ENCODE data around the gene TLR1. TPM values are rescaled to one million over a fixed set of nuclear protein-coding genes. Genes with fewer than 3 reads are reported as not detected.
"Not testable (repeated sequence)": the region's sequence is repeated elsewhere in the genome, so short reads cannot be mapped to it uniquely, and the experiment has no call there.

The TLR1 gene
- total RNA-seq, 1 donor from 2014 or later = 35.3 TPM

GRCh38 chr4:38769857-38770256, 34.7 kb downstream of the TLR1 start:
- no peak for ATAC-seq
- no peak for TF ChIP-seq CTCF (IDR thresholded peaks at IDR 0.05)
- Histone ChIP-seq H3K27ac (no peak overlapping the region), H3K9me3 (no peaks in the 10 kb centered on the region), H3K36me3 (no peaks in the 10 kb centered on the region), H3K4me3 (no peak overlapping the region), H3K4me1 (no peaks in the 10 kb centered on the region), H3K27me3 (ENCODE audit: low read depth) (no peaks in the 10 kb centered on the region)
- no peak for DNase-seq
- intact Hi-C loops (cut with DNase I) = no loop called here

GRCh38 chr4:38769441-38769840, 35.1 kb downstream of the TLR1 start:
- H3K9me3 ChIP-seq = no peaks in the 10 kb centered on the region
- H3K27ac ChIP-seq = no peak overlapping the region
- H3K4me1 ChIP-seq = no peaks in the 10 kb centered on the region
- H3K36me3 ChIP-seq = no peaks in the 10 kb centered on the region
- ATAC-seq (no peak), DNase-seq (no peak)
- no peak overlapping the region for H3K4me3 ChIP-seq
- TF ChIP-seq CTCF (IDR thresholded peaks at IDR 0.05) = no peak
- H3K27me3 ChIP-seq (ENCODE audit: low read depth) = no peaks in the 10 kb centered on the region
- intact Hi-C loops (cut with DNase I) = no loop called here

- DNase-seq (no peak), ATAC-seq (peak; percentile 32 to 54)
- no peaks in the 10 kb centered on the region for H3K36me3 ChIP-seq
- H3K27me3 ChIP-seq (ENCODE audit: low read depth) = no peaks in the 10 kb centered on the region
- TF ChIP-seq CTCF (IDR thresholded peaks at IDR 0.05) = no peak
- intact Hi-C loops (cut with DNase I) = no loop called here
- no peak overlapping the region for H3K4me3 ChIP-seq
- no peaks in the 10 kb centered on the region for H3K4me1 ChIP-seq
- H3K27ac ChIP-seq = no peak overlapping the region
- H3K9me3 ChIP-seq = no peaks in the 10 kb centered on the region
Measured at GRCh38 chr4:38768968-38769394, 35.6 kb downstream of the TLR1 start.

DNA sequence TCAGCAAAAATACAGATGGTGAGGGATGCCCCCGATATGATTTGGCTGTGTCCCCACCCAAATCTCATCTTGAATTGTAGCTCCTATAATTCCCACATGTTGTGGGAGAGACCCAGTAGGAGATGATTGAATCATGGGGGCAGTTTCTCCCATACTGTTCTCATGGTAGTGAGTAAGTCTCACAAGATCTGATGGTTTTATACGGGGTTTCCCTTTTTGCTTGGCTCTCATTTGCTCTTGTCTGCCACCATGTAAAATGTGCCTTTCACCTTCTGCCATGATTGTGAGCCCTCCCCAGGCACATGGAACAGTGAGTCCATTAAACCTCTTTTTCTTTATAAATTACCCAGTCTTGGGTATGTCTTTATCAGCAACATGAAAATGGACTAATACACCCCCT, 37.7 kb downstream of the TLR1 start:
- DNase-seq; H3K36me3 ChIP-seq; H3K4me1 ChIP-seq; H3K27me3 ChIP-seq (ENCODE audit: low read depth); ATAC-seq; H3K4me3 ChIP-seq; intact Hi-C loops (cut with DNase I); H3K9me3 ChIP-seq; H3K27ac ChIP-seq: not testable (repeated sequence)

DNA sequence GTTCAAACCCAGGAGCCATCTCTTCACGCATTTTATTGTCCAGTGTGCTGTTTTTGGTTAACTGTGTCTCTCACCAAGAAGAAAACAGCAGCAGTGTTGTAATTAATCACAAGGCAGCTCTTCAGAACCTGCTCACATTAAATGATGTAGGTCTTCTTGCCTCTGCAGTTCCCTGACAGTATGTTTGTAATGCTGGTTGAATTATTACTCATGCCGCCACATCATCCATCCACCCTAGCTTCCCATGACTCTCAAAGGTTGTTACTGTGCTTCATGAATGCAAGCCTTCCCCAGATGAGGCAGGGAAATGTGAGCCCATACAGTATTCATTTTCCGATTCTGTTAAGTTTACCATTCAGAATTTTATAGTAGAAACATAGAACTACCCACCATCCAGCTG, 39.2 kb downstream of the TLR1 start:
- no peak overlapping the region for H3K27ac ChIP-seq
- H3K4me1 ChIP-seq = no peaks in the 10 kb centered on the region
- ATAC-seq (no peak), DNase-seq (no peak)
- no peaks in the 10 kb centered on the region for H3K9me3 ChIP-seq
- intact Hi-C loops (cut with DNase I) = no loop called here
- H3K27me3 ChIP-seq (ENCODE audit: low read depth) = no peaks in the 10 kb centered on the region
- no peaks in the 10 kb centered on the region for H3K36me3 ChIP-seq
- H3K4me3 ChIP-seq = no peak overlapping the region
- TF ChIP-seq CTCF (IDR thresholded peaks at IDR 0.05) = no peak

GRCh38 chr4:38764277-38764676, 40.3 kb downstream of the TLR1 start:
- intact Hi-C loops (cut with DNase I) = no loop called here
- H3K36me3 ChIP-seq = no peaks in the 10 kb centered on the region
- no peak for ATAC-seq
- no peak for DNase-seq
- no peaks in the 10 kb centered on the region for H3K4me1 ChIP-seq
- no peaks in the 10 kb centered on the region for H3K9me3 ChIP-seq
- TF ChIP-seq CTCF (IDR thresholded peaks at IDR 0.05) = no peak
- no peak overlapping the region for H3K27ac ChIP-seq
- no peak overlapping the region for H3K4me3 ChIP-seq
- H3K27me3 ChIP-seq (ENCODE audit: low read depth) = no peaks in the 10 kb centered on the region

Data from lower lobe of right lung (tissue), 2 donors.